ENCODE results near the gene RSPH1.
A peak's percentile ranks its signal among the peaks of the same experiment; 100 is the strongest.

The RSPH1 gene

DNA sequence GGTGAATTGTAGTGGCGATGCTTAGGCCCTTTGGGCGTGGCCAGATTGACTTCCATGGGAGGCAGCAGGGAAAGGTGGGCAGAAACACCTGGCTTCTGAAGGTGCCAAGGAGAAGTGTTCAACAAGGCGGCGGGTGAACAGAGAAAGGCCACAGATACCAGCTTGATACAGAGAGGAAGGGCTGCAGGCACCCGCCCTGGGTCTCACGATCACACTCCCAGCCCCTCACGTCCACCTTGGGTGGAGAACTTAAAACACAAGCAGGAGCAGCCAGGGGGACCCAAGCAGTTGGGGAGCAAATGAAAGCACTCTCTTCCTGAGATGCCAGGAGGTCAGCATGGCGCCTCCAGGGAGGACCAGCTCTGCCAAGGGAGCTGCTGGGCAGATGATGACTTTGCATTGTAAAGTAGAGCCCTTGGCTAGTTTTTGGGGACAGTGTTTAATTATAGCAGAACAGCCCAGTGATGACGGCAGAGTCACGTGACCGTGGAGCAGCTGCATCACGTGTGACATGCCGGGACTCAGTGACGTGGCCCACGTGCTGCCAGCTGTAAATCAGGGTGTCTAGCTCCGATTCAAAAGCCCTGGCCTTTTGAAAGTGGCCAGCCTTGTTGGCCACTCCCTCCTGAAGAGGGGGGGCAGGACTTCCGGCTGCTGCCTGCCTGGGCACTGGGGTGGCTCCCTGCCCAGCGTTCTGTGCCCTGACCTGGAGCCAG is 36.6 kb upstream of the RSPH1 start:
- no peak for DNase-seq (ENCODE audit: low read depth, low spot score)

DNA sequence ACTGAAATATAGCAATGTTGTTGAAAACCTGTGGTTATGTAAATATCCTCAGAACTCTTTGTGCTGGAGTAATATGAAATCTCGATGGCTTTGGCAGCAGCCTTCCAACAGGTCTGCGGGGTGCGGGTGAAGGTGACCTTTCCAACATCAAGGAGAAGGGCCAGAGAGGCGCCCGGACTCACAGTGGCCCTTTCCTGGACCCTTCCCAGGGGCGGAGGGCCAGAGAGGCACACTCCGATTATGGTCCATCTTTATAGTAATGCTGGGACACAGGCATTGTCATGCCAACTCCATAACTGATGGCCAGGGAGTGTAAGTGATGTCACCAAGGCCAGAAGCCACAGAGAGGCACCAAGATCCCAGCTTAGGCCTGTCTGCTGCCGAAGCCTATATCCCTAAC is 35.7 kb upstream of the RSPH1 start:
- DNase-seq (ENCODE audit: low read depth, low spot score): no peak

DNA sequence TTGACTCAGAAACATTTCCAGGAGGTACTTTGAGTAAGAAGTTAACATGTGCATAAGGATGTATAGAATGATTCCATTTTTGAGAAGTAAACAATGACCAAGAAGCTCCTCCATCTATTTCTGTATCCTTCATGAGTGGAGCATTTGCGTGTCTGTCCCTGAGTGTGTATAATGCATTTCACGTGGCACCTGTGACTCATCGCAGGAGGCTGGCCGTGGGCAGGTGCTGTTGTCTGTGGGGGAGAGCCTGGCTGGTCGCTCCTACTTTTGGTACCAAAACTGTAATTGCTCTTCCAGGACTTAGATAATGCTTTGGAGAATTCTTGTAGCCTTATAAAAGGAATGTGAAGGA is 34.1 kb upstream of the RSPH1 start:
- DNase-seq (ENCODE audit: low read depth, low spot score): no peak

DNA sequence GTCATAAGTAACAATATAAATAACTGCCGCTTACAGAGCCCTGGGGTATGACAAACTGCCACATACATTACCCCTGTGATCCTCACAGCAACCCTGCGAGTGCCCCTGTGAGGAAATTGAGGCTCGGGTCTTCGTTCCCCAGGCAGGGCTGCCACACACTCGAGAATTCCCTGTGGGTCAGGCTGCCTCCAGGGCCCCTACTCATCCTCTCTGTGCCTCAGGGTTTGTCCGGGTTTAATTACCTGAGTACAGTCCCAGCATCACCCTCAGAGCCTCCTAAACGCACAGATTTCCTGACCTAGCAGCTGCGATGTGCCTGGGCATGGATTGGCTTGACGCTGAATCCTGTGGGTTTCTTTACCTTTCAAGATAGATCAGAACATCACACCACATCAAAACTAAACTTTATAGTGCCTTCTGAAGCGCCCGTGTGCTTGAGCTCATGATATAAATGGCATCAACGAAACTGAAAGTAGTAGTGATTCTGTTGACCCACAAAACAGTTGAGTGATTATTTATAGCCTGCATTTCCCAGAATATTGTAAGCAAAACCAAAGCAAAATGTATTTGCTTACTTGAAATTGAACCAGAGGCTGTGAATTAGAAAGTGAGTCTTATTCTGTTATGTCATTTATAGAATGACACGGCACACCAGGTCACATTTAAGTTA is 31.6 kb upstream of the RSPH1 start:
- DNase-seq (ENCODE audit: low read depth, low spot score): no peak

DNA sequence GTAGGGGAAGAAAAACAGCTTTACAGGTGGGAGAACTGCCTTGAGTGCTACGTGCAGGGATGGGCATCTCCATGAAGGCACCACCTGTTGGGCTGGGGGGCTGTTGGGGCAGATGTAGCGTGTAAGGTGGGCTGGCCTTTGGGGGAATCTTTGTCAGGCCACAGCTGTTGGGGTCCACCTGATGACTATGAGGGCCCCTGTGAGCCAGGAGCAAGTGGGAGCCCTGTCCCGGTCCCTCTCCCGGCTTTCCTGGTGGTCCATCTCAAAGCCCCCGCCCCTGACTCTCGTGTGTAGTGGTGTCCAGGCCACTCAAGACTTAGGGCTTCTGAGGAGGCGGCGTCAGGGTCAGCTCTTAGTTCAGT is 31.1 kb upstream of the RSPH1 start:
- no peak for DNase-seq (ENCODE audit: low read depth, low spot score)

DNA sequence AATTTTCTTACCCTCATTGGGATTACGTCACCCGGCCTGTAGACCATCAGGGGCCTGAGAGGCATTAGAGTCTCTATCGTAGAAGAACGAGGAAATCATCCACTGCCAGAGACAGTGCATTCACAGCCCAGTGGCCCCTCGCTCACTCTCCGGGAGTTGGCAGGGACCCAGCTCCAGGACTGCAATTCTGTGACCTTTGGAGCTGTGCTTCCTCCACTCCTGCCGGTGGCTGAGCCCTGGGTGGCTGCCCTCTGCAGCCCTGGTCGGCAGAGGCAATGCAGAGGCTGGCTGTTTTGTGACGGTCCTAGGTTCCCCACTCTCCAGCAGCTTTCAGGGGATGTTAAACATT is 30.3 kb upstream of the RSPH1 start:
- no peak for DNase-seq (ENCODE audit: low read depth, low spot score)

DNA sequence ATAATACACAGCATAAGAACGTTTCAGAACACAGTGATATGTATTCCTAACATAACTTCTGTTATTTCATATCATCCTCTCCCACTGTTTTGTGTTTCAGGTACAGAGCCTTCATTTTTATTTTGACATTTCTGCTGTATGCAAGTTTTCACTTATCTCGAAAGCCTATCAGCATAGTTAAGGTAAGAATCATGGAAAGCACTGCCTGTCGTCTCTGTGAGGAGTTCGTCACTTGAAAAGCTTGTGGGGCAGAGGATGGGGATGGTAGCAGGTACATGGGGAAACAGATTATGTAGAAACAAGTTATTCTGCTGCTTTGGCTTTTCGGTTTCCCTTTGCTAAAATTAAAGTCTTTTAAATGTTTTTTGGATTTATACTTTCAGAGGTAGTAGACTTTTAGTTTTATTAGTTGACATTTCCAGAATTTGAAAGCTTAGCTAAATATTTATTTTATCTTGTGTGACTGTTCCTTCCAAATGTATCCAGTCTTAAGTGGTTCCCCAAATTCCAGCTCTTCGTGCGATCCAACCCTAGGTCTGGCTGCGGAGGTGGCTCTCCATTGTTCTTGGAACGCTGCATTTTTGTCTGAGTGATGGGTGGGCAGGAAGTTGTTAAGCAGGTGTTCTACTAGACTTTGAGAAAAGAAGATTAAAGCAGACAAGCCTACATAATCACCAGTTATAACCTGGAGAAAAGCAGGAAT is 29.8 kb upstream of the RSPH1 start:
- DNase-seq (ENCODE audit: low read depth, low spot score): no peak

DNA sequence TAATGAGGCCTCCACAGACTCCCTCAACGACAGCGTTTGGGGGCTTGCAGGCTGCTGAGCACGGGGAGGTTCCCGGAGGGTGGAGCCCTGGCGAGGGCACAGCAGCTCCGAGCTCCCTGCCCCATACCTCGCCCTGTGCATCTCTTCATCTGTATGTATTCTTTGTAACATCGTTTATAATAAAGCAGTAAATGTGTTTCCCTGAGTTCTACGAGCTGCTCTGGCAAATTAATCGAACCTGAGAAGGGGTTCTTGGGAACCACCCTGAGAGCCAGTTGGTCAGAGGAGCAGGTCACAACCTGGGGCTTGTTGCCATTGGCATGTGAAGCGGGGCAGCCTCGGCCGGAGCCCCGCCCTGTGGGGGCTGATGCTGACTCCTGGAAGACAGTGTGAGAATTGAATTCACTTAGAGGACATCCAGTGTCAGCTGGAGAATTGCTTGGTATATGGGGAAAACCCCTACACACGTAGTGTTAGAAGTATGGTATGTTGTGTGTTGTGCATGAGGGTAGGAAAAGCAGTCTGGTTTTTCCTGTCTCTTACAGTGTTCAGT is 29.1 kb upstream of the RSPH1 start:
- no peak for DNase-seq (ENCODE audit: low read depth, low spot score)

DNA sequence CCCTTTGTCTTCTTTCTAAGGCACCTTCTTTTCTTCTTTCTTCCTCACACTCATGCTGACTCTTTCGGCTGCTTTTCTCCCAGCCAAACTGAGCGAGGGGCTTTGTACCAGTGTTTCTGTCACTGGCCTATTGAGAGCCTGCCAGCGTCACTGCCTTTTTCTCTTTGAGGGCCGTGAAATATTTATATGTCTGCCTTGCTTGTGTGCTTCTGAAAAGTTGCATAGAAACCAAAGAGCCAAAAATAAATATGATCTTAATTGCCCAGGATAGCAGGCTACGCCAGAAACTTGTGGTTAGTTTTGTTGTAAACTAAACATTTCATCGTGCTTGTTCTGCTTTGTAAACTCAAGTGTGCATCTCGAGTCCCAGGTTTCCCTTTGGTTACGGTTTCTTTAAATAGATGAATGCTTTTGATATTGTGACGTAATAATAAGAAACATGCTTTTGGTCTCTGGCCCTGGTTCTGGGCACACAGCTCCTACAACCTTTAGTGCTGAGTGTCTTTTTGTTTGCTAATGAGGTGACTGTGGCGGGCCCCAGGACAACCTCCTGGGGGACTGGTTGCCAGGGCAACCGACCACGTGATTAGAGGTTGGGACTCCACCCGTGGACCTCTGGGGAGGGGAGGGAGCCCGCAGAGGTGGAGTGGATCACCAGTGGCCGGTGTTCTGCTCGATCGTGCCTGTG is 28.5 kb upstream of the RSPH1 start:
- peak; percentile 62 for DNase-seq (ENCODE audit: low read depth, low spot score)

DNA sequence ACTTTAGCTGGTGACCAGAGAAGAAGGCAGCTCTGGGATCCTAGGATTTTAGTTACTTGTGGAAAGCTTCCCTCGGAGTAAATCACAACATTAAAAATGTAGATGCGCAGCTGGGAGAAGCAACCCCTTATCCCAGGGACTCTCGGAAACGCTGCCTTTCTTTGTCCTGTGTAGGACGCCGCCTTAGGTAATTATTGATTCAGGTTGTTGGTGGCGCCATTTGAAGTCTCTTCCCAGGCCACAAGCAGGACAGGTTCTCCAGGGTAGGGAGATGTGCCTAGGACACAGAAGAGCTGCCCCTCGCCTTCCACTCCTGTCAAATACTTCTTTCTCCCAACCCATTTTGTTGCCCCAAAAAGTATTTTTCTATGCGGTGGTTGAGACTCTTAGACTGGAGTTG is 27.9 kb upstream of the RSPH1 start:
- DNase-seq (ENCODE audit: low read depth, low spot score): no peak

DNA sequence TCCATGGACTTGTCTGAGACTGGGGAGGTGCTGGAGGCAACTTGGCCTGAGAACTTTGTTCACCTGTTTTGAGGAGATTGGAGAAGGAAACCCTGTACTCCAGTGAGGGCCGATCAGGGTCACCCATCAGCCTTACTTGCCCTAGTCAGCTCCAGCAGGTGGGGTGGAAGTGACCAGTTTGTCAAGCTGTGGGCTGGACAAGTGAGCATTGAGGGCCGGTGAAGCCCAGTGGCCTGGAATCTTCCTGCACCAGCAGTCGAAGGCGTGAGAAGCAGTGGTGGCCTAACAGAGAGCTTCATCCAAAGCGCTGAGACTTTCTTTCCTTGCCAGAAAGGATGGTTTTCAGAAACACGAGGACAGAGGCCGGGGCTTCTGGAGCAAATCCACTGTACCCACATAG is 27.2 kb upstream of the RSPH1 start:
- no peak for DNase-seq (ENCODE audit: low read depth, low spot score)

DNA sequence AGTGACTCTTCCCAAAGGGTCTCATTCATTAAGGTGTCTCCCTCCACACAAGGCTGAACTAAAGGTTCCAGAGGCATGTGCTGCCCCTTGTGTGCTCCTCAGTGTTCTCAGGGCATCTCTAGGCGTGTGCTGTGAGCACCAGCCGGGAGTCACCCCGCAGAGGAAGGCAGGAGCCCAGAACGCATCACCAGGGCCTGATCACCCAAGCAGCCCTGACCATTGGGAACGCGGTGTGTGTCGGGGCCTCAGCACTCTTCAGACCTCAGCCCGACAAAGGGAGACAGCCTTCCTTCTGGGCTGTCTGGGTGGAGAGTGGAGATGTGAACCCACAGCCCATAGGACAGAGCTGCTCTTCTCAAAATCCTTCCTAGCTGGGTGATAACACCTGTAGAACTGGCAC is 26.7 kb upstream of the RSPH1 start:
- DNase-seq (ENCODE audit: low read depth, low spot score): no peak

DNA sequence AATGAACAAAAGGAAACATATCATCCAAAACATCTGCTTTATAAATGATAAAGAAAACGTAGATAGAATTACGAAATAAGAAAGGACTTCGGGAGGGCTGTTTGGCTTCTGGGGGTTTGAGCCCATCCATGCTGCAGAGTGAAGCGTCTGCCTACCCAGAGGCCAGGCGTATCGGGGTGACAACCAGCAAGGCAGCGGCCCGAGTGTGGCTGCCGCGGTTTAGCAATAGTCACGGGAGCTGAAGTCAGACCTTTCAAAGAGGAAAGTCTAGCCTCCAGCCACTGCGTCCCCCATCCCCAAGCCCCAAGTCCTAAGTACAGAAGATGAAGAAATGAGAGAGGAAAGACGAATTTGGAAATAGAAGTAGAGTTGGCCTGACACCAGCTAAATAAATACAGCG is 26.2 kb upstream of the RSPH1 start:
- no peak for DNase-seq (ENCODE audit: low read depth, low spot score)

DNA sequence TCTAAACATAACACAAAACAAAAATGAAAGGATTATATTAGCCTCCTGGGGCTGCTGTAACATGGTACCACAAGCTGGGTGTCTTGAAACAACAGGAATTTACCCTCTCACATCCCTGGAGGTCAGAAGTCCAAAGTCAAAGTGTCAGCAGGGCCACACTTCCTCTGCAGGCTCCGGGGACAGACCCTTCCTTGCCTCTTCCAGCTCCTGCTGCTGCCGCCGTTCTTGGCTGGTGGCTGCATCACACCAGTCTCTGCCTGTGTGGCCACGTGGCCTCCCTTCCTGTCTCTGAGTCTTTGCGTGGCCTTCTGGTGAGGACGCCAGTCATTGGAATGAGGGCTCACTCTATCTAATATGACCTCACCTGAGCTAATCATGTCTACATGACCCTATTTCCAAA is 25.8 kb upstream of the RSPH1 start:
- no peak for DNase-seq (ENCODE audit: low read depth, low spot score)

DNA sequence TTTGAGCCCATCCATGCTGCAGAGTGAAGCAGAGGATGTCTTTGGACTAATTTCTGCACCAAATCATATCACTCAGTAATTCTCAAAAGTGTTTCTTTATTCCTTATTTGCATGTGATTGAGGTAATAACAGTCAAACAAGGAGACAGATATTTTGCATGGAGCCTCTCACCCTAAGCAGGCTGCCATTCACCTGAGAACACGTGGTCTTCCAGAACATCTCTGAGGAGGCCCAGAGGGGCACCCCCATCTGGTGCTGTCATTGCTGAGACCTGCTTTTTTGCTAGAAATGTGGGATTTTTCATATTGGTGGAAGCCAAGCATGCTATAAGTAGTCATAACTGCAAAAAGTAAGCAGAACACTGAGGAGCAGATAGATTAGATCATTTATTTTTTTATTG is 25.4 kb upstream of the RSPH1 start:
- DNase-seq (ENCODE audit: low read depth, low spot score): no peak

DNA sequence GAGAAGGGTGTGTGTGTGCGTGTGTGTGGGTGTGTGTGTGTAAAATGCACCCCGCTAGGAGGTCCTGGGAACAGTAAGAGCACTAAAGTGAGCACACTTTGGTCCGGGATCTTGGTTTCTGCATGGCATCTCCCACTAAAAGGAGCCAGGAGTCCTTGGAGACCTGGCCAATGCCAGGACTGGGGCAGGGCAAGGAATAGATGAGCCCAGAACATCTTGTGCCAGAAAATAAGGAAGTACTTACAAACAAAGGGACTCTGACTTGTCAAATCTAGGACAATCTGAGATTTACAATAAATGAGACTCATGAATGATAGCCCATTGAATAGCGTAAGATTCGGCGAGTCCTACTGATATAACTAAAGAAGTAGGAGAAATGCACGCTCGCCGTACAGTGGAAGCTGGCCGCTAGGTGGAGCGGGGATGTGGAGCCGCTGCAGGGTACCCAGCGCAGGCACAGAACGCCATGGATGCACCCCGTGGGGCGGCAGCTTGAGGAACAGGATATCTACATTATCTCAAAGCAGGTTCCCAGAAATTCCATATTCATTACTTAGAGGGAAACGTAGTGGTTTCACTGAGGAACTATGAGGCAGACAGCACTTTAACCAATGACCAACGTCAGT is 24.7 kb upstream of the RSPH1 start:
- no peak for DNase-seq (ENCODE audit: low read depth, low spot score)

DNA sequence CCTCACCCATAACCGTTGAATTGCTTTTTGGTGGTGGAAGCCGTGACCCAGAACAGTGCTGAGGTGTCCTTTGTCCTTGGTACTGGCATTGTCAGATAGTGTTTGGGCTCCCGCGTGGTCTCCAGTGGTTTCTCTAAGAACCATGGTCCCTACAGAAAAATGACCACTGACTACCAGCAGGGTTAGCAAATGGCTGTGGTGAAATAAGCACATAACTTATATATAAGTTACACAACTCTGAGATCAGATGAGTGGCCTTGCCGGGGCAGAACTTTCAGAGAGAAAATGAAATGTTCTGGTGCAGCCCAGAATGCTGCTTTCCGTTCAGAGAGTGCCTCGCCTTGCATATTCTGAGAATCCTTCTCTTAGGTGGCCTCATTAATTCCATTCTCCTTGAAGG is 22.6 kb upstream of the RSPH1 start:
- DNase-seq (ENCODE audit: low read depth, low spot score): no peak

DNA sequence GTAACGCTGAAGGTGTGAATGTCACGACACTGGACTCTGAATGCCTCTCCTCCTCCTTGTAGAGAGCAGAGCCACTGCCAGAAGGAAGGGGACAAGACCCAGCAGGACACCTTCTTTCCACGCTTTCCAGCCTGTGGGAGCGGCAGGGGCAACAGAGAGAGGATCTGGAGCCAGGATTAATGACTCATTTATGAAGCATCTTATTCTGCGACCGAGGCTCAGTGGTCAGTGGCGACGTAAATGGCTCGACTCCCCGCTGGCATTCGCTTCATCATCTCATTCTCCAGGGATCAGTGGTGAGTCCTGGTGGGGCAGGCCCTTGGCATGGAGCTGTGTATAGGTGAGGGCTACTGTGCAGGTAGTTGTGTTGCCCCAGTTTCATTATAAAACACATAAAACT is 22.2 kb upstream of the RSPH1 start:
- DNase-seq (ENCODE audit: low read depth, low spot score): no peak

DNA sequence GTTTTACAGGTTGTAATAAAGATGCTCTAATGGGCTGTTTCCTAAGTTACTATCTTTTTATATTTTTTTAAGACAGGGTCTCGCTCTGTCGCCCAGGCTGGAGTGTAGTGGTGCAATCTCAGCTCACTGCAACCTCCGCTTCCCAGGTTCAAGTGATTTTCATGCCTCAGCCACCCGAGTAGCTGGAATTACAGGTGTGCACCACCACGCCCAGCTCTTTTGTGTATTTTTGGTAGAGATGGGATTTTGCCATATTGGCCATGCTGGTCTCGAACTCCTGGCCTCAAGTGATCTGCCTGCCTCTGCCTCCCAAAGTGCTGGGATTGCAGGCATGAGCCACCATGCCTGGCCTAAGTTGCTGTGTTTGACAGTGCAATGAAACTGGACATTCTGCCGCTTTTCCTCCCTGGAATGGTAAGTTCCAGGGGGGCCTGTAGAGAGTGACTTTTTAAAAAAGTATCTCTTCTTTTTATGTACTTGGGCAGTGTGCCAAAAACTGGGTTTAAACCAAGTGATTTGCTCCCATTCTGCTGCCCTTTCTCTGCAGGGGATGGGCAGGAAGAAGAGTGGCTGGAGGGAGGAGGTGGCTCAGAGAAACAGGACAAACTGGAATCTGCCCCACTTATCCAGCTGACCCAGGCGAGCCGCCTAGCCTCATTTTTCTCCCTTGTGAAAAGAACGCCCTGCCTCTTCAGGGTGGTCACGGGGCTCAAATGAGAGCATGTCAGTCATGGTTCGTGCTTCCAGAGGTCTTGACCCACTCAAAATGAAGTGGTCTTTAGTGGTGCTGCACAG is 19.9 kb upstream of the RSPH1 start:
- peak; percentile 84 for DNase-seq (ENCODE audit: low read depth, low spot score)

DNA sequence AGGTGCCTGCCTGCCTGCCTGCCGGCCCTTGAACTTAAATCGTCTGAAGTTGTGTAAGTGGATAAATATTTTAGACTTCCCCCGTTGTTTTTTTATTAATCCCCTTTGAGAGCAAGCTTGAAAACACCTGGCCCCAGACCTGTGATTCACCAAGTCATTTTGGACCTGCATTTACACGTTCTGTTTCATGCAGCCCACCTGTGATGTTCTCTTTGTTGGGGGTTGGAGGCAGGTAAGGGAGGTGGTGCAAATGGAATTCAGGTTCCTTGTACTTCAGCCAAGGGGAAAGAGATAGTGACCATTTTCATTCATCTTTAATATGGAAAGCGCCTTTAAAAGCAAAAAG is 18.8 kb upstream of the RSPH1 start:
- no peak for DNase-seq (ENCODE audit: low read depth, low spot score)
